ENCODE results near the gene MED13L.
"Not testable (repeated sequence)": the region's sequence is repeated elsewhere in the genome, so short reads cannot be mapped to it uniquely, and the experiment has no call there.

Gene MED13L

DNA sequence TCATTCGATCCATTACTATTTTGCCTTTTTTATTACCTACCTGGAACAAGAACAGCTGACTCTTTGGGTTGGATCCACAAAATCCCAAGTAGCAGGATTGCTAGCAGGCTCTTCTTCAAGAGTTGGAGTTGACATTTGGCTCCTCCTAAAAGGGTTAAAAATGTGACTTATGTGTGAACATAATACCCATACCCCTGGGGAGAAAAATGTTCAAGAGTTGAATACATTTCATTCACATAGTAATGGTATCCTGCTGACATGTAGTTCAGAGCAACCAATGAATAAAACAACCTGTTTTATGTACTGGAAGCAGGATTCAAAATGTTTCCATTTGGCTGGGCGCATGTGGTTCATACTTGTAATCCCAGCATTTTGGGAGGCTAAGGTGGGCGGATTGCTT lies 264.7 kb downstream of the MED13L start:
- ATAC-seq: no peak
- DNase-seq: no peak

DNA sequence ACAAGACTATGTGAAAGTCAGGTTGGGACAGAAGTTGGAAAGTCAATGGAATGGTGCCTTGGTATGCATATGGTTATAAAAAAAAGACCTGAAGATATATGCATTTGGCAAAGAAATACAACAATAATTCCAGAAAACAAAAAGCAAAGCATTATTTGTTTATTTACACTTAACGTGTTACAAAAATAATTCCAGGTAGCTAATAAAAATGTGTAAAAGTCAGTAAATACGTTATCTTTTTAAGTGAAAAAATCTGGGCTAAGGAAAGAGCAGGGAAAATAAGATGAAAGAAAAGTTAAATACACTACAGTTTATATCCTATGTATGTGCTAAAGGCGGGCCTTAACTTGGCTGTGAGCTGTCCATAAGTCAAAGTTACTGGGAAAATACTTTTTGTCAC lies 266.3 kb downstream of the MED13L start:
- no peak for DNase-seq
- no peak for ATAC-seq

DNA sequence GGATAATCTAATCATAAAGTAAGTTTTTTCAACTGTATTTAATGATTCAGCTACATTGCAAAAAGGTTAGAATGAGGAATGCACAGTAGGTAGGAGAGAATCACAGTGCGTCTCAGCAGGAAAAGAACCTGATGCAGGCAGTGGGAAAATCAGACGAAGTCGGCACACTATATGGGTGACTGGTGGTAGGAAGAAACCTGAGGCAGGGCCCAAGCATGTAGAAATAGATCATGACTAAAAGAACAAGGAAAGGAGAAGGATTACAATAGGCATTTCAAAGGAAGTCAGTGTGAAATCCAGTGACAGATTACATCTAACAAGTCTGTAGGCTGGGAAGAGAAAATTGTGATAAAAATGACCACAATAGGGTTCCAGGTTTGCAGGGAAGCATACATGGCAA lies 267.0 kb downstream of the MED13L start:
- no peak for ATAC-seq
- DNase-seq: no peak

DNA sequence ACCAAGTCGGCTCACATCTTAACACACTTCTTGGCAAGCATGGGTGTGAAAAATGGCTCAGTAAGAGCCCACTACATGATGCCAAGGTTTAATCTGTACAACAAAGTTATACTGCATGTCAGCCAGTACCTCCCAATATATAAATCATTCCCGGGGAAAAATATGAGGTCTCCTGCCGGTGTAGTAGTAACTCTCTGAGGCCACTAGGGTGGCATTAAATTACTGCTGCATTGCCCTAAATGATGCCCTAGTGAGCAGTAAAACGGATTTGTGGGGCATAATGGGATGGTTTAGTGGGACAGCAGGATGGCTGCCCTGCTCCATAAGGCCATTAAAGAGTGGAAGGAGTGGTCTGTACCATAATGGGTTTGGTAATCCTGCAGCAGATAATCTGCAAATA lies 267.7 kb downstream of the MED13L start:
- ATAC-seq (no peak), DNase-seq (no peak)

DNA sequence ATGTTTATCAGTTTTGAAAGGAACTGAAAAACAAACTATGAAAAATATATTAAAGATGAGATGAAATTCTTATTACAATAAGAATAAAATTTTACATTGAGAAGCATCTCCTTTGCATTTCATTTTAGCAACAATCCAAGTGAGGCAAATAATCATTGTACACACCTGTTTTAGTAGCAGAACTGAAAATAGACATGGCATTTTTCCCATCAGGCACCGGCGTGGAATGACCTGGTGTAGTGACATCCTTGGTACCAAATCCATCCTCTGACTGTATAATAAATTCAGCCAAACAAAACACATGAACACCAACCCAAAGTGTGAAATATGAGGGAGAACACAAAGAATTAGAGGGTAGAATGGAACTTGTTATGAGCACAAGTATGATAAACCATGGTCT lies 271.4 kb downstream of the MED13L start:
- DNase-seq: no peak
- no peak for ATAC-seq

DNA sequence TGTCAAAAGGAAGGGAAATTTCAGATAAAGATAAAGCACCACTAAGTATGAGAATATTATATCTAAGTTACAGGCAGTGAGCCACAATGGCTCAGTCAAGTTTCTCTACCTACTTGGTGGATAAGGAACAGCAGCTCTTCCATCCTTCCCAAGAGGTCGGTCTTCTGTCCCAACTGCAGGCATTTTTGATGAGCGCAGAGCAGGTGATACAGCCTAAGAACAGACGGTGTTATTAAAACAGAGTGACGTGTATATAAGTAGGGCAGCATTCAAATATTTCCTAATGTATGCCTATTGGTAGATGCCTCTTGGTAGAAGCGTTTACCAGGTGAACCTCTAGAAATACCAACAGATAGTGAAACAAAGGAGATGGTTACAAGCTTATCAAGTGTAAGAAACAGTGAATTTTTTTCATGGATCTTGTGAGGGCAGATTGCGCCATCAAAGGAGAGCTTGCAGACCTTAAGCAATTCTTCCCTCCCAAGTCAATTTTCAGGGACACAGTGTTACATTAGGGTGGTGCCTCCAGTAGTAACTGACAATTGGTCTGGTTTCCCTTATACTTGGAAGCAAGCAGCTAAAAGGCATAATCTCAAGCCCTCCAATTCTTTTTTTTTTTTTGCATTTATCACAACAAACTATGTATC lies 274.5 kb downstream of the MED13L start:
- DNase-seq: no peak

DNA sequence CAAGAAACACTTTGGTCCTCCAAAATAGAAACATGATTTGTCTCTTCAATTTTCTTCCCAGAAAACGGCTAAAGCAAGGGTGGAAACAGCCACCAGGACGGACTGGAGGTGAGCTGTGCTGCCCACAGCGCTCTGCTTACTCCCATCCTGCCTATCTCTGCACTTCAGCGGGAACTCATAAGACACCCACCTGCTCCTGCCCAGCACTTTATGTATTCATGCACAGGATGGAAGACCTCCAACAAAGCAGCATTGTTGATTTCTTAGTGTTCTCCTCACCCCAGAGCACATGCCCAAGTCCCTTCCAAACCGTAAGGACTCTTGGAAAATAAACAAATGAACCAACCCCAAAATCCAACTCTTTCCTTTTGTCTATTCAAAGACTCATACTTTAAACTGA lies 277.2 kb downstream of the MED13L start:
- no peak for DNase-seq
- no peak for ATAC-seq

More for the DNA sequence above, 274.5 kb downstream of the MED13L start:
- no peak for ATAC-seq

DNA sequence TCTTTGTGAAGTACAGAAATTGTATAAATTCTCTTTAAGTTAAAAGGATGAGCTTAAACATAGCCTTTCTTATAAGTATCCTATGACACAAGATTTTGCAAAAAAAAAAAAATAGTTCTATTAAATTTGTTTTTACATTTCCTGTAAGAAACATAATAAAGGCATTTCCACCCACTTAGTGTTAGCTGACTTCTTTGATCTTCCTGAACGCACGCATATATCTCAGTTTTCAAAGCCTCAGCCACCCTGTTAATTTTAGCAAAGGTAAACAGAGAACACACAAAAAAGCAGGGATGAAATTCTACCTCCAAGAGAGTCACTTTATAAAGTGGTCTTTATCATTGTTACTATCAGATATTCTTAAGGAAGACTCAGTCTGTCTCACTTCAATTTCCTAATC lies 277.9 kb downstream of the MED13L start:
- no peak for ATAC-seq

DNA sequence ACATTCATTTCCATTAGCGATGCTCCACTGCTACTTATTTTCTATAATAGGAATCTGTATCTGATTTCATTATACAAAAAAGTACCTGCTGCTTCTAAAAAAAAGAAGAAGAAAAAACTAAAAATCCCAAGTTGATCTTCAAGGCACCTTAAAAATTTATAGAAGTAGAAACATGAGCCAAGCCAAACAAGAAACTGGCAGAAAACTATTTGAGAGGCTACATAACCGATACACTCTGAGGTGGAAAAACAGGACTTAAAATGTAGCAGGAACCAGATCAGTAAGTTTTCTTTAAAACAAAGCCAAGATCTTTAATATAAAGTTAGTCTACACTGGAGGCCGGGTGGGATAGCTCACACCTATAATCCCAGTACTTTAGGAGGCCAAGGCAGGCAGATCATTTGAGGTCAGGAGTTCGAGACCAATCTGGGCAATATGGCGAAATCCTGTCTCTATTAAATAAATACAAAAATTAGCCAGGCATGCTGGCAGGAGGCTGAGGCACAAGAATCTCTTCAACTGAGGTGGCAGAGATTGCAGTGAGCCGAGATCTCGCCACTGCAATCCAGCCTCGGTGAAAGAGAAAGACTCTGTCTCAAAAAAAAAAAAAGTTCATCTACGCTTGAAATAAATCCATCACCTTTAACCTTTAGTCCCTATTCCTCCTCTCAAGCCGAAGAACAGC lies 278.6 kb downstream of the MED13L start:
- DNase-seq: no peak
- no peak for ATAC-seq

More for the DNA sequence above, 277.9 kb downstream of the MED13L start:
- DNase-seq: no peak

DNA sequence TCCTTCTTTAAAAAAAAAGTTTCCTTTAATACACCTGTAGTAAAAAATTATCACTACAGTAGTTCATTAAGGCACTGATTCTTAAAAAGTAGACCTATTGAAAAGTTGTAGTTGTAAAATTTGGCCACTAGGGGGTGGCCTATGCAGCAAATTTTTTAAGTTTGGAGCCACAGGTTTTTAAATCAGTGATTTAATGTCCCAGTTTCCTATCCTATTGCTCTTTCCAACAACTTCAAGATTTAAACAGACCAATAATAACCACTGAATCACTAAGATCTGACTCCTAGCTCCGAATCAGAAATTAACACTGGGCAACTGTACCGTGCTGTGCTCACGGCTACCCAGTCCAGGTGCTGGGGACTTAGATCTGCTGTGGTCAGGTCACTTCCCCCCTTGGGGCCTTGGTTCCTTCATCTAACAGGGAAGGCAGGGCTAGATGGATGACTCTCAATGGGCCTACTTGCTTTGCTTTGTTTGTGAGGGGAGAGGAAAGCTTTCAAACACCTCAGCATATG lies 279.3 kb downstream of the MED13L start:
- DNase-seq: no peak
- no peak for ATAC-seq

DNA sequence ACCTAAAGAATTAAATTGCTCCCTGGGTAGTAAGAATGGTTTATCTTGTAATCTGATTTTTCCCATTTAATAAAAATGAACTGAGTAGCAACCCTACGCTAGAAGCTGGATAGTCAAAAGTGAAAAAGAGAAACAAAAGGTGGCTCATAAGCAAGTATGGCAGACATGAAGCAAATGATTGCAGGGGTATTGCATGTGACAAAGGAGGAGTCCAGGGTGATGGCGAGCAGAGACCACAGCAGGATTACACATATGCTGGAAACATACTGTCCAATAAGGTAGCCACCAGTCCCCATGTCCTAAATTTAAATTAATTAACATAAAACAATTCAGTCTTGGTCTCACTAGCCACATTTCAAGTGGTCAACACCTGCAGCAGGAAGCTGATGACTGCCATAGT lies 283.8 kb downstream of the MED13L start:
- no peak for ATAC-seq
- DNase-seq: no peak

DNA sequence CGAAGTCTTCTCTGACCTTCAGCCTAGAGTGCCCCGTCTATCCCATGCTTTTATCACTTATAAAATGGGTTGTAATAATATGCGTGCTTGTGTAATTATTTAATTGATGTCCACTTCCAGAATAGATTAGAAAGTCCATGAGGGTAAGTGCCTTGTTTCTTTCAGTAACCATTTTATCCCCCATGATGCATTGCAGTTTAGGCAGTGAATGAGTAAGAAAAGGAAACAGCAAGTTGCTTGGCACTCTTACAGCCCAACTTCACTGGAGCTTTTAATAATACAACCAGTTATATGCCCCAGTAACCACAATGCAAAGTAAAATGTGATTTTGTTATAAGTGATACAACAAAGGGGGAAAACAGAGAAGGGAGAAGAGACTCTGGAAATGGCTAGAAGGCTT lies 287.3 kb downstream of the MED13L start:
- ATAC-seq: no peak
- no peak for DNase-seq

DNA sequence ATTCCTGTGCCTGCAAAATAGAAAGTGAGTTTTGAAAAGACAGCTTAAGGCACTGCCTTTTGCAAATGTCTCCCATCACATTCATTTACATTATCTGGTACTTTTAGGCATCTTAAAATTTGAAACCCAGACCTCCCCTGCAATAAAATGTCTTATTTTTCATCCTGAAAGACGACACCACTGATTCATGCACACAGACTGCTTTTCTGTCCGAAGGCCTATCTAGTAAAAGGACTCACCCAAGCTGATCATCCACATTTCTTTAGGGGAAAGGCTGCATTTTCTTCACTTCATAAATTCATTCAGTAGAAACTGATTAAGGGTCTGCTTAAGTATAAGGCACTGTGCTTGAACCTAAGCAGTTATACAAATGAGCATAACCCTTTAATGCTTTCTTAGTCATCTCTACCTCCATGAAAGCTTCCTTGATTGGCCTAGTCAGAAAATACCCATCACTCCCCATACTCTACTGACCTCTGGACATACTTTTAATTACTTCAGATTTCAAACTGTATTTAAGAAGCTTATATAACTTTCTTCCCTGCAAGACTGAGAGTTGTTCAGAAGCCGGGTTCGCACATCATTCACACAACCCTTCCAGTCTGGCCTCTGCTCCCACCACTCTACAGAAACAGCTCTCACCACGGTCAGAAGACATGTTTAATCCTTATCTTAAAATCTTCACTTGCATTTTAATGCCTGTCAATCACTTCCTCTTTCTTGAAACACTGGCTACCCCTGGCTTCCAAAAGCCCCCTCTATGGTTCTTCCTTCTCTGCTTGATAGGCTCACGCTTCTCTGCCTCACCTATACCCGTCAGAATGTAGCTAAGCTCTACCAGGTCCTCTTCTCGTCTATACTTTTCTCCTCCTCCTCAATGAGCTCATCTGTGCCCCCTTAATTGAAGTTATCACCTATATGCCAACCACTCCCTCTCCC lies 288.6 kb downstream of the MED13L start:
- ATAC-seq: no peak
- no peak for DNase-seq

DNA sequence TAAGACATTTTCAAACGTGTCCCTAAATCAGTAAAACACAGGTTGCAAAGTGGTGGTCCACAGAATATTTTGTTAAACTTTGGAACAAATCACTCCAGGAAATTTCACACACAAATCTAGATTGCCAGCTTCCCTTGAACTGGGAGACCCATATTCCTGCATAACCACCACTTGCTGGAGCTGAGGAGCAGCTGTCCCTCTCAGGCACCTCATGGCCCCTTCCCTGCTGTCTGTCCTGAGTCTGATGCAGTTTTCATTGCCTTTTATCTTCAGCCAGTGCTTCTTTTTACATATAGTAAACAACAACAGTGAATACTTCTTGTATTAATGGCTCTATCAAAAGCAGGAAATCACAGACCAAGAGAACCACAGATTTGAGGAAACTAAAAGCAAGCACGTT lies 289.3 kb downstream of the MED13L start:
- no peak for ATAC-seq
- no peak for DNase-seq

DNA sequence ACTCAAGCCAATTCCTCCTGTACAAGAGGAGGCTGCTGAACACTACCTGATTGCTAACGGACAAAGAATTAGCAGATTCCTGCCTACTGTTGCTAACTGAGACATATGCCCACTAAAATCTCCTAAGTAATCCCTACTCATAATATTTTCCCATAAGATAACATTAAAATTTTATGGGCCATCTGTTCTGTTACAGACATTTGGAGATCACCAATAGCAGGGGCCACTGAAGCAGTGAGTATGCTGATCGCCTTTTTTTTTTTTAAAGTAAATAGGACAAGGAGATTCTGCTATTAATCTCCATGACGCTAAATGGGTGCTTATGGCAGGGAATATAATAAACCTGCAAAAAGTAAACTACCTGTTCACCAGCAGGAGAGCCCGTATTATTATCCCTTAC lies 292.9 kb downstream of the MED13L start:
- no peak for ATAC-seq
- no peak for DNase-seq

DNA sequence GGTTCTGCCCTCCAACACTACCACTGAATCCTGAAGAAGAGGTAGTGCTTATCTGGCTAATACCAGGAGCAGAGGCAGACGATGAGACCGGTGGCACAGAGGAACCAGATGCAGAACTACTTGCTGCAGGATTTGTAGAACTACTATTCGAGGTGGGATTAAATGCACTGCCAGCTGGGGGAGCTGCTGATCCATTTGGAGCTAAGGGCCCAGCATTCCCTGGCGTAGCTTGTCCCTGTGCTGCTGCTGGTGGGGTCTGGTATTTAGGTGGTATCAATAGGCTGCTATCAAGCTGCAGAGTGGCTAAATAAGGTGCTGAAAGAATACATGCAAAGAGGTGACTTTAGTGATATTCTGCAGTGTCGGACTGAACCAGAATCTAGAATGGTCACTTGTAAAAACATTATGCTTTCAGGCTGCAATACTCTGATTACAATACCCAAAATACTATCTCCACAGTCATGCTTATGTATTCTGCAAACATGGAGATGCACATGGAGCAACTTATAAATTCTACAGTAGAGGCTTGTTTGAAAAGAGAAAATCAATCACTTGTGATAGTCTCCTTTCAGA lies 294.2 kb downstream of the MED13L start:
- DNase-seq (no peak), ATAC-seq (no peak)

DNA sequence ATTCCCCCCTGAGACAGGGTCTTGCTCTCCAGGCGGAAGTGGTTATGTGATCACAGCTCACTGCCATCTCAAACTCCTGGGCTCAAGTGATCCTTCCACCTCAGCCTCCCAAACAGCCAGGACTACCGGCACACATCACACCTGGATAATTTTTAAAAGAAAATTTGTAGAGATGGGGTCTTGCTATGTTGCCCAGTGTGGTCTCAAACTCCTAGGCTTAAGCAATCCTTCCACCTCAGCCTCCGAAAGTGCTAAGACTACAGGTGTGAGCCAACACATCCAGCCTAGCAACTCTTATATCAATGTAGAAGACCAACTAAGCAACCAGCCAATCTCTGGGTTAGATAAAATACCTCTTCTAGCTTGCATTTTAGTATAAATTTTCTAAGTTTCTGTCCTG lies 297.2 kb downstream of the MED13L start:
- no peak for DNase-seq
- ATAC-seq: no peak

DNA sequence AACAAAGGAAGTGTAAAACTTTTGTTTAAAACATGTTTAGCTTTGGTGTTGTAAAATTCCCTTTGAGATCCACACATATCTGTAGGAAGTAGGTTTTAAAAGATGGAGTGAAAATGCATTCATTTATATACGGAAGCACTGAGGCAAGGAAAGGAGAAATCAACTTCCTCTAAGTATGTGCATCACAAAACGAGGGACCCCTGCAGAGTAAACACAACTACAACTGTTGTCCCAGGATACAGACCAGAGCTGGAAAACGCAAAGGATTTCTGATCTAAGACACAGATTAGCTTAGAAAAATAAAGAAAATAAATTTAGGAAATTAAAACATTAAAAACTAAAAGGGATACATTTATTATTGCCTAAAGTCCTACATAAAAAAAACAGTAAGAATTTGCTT lies 297.6 kb downstream of the MED13L start:
- ATAC-seq (no peak), DNase-seq (no peak)

DNA sequence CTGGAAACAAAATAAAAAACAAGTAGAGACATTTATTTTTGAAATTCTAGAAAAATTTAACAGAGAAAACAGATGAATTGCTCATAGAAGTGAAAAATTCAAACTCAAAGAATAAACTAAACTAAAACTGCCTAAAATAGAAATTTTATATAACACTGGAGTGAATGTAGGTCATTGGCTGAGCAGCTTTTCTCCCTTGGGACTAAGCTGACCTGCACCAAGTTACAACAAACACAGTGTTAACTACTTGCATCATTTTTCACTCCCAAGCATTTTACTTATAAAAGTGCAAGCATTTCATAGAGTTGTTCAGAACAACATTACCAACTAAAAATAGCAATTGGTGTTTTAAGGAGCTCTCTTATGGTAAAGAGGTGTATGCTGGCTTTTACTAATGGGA lies 298.1 kb downstream of the MED13L start:
- DNase-seq (no peak), ATAC-seq (no peak)

DNA sequence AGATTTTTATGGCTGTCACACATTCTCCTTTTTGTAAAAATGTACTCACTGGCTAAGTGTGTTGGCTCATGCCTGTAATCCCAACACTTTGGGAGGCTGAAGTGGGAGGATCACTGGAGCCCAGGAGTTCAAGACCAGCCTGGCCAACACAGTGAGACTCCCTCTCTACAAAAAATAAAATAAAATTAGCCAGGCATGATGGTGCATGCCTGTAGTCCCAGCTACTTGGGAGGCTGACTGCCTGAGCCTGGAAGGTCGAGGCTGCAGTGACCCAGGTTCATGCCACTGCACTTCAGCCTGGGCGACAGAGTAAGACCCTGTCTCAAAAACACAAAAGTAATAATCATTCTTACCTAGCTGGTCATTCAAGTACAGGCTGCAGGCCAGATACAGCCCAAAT lies 300.7 kb downstream of the MED13L start:
- not testable (repeated sequence) for DNase-seq, ATAC-seq

DNA sequence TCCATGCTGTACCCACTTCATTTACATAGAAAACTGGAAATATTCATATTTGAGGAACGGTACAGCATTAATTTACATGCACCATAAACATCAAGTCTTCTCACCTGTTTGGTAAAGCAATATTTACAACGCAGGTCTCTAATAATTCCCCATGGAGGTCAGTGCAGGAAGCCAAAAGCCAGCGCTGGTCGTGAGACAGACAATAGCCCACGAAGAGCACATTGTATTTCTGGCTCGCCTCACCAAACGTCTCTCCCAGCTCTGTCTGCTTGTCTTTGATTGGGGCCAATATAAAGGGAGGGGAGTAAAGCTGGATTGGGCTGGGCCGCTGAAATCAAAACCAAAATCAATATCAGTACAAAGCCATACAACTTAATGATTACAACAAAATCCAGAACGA lies 302.1 kb downstream of the MED13L start:
- no peak for ATAC-seq

DNA sequence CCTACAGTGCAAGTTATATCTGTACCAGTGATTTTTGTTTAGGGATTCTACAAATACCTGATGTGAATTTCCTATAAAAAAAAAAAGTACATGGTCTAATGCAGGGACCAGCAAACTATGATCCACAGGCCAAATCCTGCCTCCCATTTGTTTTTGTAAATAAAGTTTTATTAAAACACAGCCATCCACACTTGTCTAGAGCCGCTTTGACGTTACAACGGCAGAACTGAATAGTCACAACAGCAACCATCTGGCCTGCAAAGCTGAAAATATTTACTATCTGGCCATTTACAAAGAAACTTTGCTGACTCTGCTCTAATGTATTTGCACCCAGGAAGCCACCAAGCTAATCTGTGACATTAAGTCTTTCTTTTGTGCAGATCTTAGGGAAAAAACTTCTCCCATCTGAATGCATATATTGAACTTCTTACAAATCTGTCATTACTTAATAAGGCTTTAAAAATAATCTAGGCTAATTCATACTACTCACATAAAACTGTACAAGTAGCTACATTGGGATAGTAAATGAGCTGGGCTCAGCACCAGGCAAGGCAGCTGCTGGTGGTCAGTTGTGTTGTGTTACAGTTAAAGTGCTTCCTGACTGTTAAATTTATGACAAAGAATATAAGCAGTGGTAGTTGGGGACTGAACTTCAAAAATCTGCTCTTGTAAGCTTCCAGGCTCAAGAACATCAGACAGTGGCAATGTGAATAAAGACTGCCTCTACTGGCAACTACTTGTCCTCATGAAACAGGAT lies 303.3 kb downstream of the MED13L start:
- ATAC-seq: no peak

More for the DNA sequence above, 302.1 kb downstream of the MED13L start:
- DNase-seq: no peak

More for the DNA sequence above, 303.3 kb downstream of the MED13L start:
- no peak for DNase-seq

All from stimulated activated naive CD8-positive, alpha-beta T cell treated with anti-CD3 and anti-CD28 coated beads, Interleukin-15, Interleukin-2, amounts not matched to agents 100 U/mL and 50 U/mL, for 24 hours (primary cell).